HUES64 (cell line): ENCODE measurements around the gene ATXN7L1.

ENCODE experiments used
- H3K27ac ChIP-seq: 2 replicates; pipeline ENCODE4 v1.7.0; 2013; ENCODE audit warnings: low read depth, low read length, inconsistent platforms
- H3K27me3 ChIP-seq: 2 replicates; pipeline ENCODE4 v1.6.1; 2013; ENCODE audit warnings: mild to moderate bottlenecking, low read length; ENCODE audit not compliant: insufficient read depth
- H3K36me3 ChIP-seq: 2 replicates; pipeline ENCODE4 v1.6.1; 2013; ENCODE audit warnings: mild to moderate bottlenecking, low read length; ENCODE audit not compliant: insufficient read depth
- H3K4me1 ChIP-seq: 2 replicates; pipeline ENCODE4 v1.6.1; 2013; ENCODE audit warnings: mild to moderate bottlenecking, low read length, moderate library complexity; ENCODE audit not compliant: insufficient read depth
- H3K4me3 ChIP-seq: 2 replicates; pipeline ENCODE4 v1.5.1; 2013; ENCODE audit warnings: mild to moderate bottlenecking, low read length, moderate library complexity
- H3K9ac ChIP-seq: 2 replicates; pipeline ENCODE4 v1.6.1; 2013; ENCODE audit warnings: mild to moderate bottlenecking, low read depth, low read length
- H3K9me3 ChIP-seq: 2 replicates; pipeline ENCODE4 v1.6.1; 2013; ENCODE audit warnings: low read depth, low read length; ENCODE audit not compliant: insufficient read depth
- WGBS: fragments of 150-250, 120-280 bp; methylation state at CpG from one replicate; pipeline ENCODE4 v1.1.7; 2013; ENCODE audit warnings: missing lambda C conversion rate; 5-methylcytosine and 5-hydroxymethylcytosine counted together

The ATXN7L1 gene

DNA sequence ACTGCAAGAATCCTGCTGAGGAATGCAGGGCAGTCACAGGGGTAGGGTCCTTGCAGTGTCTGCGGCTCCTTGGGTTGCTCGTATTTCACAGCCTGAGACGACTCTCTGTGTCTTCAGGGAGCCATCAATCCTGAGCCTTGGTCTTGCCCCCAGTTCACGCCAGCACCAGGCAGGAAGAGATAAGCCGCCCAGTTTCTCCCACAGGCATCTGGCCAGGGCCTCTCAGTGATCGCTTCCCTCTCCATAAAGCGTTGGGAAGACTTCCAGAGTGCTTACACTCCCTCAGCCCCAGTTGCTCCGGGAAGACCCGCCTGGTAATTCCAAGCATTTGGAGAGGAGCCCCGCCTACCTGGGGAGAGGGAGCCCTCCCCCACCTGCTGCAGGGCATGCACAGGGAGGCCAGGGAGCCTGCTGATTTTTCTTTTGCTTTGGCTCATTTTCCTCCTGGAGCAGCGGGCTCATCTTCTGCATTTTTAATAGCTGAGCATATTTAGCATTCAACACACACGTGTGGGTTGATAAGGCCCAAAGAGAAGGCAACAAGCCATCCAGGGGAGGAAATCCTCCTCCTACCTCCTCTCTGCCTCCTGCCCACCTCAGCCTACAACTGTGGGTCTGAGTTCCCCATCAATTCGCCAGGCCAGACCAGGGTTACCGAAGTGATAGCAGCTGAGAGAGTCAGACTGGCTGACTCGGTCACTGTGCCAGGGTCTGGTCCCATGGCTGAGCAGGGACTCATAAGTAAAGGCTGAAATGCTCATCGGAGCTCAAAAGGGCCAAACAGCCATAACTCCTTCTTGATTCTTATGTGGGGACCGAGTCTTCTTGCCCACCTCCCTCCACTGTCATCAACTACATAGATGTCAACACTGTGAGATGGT, 220.7 kb downstream of the ATXN7L1 start:
- 24% methylated on average over 17 of the region's 17 CpGs for WGBS
- no peaks in the 10 kb centered on the region for H3K9me3 ChIP-seq
- peaks cover 51% of the 10 kb centered on the region for H3K4me1 ChIP-seq
- H3K36me3 ChIP-seq: peaks cover under 1% of the 10 kb centered on the region; the same call in 1 of the 2 replicates
- peak overlapping the region; percentile 9; the same call in 1 of the 2 replicates for H3K4me3 ChIP-seq
- H3K27ac ChIP-seq: peak overlapping the region; percentile 77; the same call in 1 of the 2 replicates
- H3K9ac ChIP-seq: no peak overlapping the region
- no peaks in the 10 kb centered on the region for H3K27me3 ChIP-seq

DNA sequence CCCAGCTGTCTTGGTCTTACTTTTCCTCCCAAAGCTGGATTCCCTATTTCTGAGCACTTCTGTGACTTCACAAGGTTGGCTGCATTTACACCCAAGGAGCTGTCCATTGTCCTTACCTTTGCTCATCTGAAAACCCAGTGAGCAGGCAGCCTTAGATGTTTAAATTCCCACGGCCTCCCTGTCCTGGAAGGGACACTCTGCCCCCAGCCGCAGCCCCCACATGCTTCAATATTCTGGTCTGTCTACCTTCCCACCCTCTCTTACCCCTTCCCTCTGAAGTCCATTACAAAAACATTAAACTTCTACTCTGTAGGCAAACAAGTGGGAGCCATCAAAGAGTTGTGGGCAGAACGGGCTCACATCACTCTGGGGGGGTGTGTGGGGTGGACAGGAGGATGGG, 221.3 kb downstream of the ATXN7L1 start:
- 0 out of 2 replicates have a peak overlapping the region, but pooled peaks have one; percentile 9 for H3K4me3 ChIP-seq
- H3K4me1 ChIP-seq: peaks cover 51% of the 10 kb centered on the region
- no peaks in the 10 kb centered on the region for H3K9me3 ChIP-seq
- H3K27ac ChIP-seq: peak overlapping the region; percentile 77; the same call in 1 of the 2 replicates
- 35% methylated on average over 3 of the region's 3 CpGs for WGBS
- H3K36me3 ChIP-seq: no peaks in the 10 kb centered on the region; the same call in 1 of the 2 replicates
- H3K9ac ChIP-seq: no peak overlapping the region
- H3K27me3 ChIP-seq: no peaks in the 10 kb centered on the region

DNA sequence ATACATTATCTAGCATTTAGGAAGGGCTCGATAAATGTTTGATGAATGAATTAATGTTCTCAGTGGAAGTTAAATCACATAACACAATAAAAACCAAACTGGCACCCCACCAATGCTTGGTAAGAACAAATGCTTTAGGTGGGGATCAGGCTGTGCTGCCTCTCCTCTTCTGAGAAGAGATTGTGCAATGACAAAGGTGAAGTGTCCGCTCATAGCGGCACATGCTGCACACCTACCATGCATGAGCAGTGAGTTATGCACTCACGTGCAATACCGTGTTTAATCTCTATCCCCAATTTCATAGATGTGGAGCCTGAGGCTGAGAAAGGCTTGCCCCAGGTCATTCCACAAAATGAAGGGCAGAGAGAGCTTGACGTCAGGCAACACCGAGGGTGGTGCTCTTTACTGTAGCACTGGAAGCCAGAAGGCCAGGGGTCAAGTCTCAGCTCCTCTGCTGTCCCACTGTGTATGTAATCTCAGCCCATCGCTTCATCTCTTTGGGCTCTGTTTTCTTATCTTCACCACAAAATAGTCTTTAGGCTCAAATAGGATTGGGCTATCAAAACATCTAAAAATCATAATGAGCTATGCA, 222.2 kb downstream of the ATXN7L1 start:
- no peaks in the 10 kb centered on the region for H3K27me3 ChIP-seq
- H3K36me3 ChIP-seq: no peaks in the 10 kb centered on the region
- H3K27ac ChIP-seq: no peak overlapping the region
- H3K4me3 ChIP-seq: no peak overlapping the region
- WGBS: 90% methylated on average over 7 of the region's 8 CpGs
- peaks cover 56% of the 10 kb centered on the region for H3K4me1 ChIP-seq
- no peak overlapping the region for H3K9ac ChIP-seq
- no peaks in the 10 kb centered on the region for H3K9me3 ChIP-seq

DNA sequence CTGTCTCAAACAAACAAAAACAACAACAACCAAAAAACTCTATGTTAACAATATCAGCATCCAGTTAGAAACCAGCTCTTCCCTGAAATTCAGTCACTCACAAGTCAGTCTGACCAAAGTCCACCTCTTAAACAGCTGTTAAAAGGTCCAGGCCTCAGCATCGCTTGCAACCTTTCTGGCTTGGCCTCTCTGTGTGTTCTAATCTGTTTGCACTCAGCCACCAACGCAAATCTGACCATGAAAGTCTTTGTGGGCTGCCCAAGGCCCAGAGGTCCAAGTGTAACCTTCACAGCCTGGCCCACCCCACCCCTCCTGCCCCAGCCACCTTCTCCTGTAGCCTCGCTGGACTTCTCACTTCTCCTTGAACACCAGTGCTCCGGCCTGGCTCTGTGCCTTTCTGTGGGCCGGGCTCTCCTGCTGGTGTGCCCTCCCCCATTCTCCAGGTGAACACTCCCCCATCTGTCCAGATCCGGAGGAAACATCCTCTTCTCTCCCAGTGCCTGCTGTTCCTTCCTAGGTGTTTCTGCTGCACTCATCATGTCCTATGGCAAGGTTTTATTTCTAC, 222.9 kb downstream of the ATXN7L1 start:
- WGBS: 78% methylated on average over 6 of the region's 6 CpGs

DNA sequence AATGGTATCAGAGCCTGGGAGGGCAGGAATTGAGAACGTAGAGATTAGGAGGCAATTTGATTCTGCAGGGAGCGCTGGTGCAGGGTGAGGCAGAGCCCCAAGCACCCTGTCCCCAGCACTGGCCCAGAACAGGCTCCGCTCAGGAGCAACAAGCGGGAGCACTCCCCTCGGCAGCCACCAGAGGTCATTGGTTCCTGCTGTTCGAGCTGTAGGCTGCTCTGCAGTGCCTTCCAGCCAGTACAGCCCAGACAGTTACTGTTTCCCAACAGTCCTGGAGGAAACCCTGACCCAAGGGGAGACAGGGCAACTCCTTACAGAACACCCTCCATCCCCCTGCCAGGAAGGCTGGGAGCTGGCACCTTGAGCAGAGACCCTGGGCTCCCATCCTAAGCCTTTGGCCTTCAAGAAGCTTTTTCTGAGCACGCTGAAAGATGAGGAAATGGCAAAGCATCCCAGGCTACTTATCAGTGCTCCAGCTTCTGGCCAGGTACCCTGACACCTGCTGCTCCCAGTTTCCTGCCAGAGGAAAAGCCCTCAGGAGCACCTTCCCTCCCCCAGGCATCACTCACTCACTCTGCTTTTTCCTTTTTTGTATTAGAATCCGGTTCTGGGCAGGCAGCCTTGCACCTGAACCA, 223.9 kb downstream of the ATXN7L1 start:
- Histone ChIP-seq H3K9ac (no peak overlapping the region), H3K4me3 (no peak overlapping the region), H3K4me1 (peaks cover 68% of the 10 kb centered on the region), H3K9me3 (no peaks in the 10 kb centered on the region), H3K27ac (peak overlapping the region; percentile 2; the same call in 1 of the 2 replicates), H3K36me3 (no peaks in the 10 kb centered on the region; the same call in 1 of the 2 replicates), H3K27me3 (no peaks in the 10 kb centered on the region)
- 16% methylated on average over 8 of the region's 8 CpGs for WGBS

More for the DNA sequence above, 222.9 kb downstream of the ATXN7L1 start:
- Histone ChIP-seq H3K27me3 (no peaks in the 10 kb centered on the region), H3K4me3 (no peak overlapping the region), H3K27ac (no peak overlapping the region), H3K9me3 (no peaks in the 10 kb centered on the region), H3K36me3 (no peaks in the 10 kb centered on the region; the same call in 1 of the 2 replicates), H3K4me1 (peaks cover 63% of the 10 kb centered on the region), H3K9ac (no peak overlapping the region)

DNA sequence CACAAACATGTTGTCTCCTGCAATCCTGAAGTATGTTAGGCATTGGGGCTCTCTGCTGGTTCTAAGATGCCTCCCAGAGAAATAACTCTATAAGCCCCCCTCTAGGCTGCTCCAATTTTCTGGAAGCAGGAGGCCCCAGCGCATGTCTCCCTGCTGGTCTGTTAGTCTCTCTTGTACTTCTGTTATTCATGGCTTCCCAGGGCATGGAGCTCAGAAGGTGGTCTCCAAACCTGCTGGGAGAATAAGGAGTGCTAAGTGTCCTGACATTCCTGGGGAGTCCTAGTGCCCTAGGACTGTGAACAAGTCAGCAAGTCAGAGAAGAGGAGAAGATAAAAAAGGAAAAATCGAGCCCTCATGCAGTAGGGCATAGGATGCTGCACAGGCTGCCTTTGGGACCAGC, 224.6 kb downstream of the ATXN7L1 start:
- H3K36me3 ChIP-seq: no peaks in the 10 kb centered on the region; the same call in 1 of the 2 replicates
- no peak overlapping the region for H3K9ac ChIP-seq
- WGBS: 63% methylated on average over 2 of the region's 2 CpGs
- peaks cover 64% of the 10 kb centered on the region for H3K4me1 ChIP-seq
- H3K27me3 ChIP-seq: no peaks in the 10 kb centered on the region
- H3K4me3 ChIP-seq: no peak overlapping the region
- peak overlapping the region; percentile 2; the same call in 1 of the 2 replicates for H3K27ac ChIP-seq
- no peaks in the 10 kb centered on the region for H3K9me3 ChIP-seq

DNA sequence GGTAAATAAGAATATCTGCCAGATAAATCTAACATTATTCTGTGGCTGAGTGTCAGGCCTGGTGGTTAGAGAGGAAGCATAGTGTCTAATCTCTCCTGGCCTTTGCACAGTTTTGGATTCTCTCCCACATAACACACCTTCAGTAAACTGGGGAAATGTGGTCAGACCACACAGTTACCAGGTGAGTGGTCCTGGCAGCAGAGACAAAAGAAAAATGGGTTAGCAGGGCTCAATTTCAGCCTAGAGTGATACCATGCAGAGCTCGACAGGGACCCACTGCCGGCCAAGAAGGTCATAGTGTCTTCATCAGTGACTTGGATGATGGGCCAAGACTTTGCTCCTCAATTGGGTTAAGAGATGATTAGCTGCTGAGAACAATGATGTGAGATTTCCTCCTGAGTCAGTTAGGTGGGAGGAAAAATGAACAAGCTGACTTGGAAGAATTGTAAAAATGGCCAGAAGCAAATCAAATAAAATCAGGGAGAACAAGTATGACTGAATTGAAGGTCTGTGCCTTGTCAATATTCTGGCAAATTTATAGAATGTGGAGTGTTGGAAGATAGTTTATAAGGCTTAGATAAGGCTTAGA, 225.9 kb downstream of the ATXN7L1 start:
- Histone ChIP-seq H3K36me3 (no peaks in the 10 kb centered on the region; the same call in 1 of the 2 replicates), H3K27me3 (no peaks in the 10 kb centered on the region), H3K27ac (no peak overlapping the region), H3K4me3 (no peak overlapping the region), H3K9ac (no peak overlapping the region), H3K9me3 (no peaks in the 10 kb centered on the region), H3K4me1 (peaks cover 53% of the 10 kb centered on the region)
- WGBS: 86% methylated on average over 2 of the region's 2 CpGs

DNA sequence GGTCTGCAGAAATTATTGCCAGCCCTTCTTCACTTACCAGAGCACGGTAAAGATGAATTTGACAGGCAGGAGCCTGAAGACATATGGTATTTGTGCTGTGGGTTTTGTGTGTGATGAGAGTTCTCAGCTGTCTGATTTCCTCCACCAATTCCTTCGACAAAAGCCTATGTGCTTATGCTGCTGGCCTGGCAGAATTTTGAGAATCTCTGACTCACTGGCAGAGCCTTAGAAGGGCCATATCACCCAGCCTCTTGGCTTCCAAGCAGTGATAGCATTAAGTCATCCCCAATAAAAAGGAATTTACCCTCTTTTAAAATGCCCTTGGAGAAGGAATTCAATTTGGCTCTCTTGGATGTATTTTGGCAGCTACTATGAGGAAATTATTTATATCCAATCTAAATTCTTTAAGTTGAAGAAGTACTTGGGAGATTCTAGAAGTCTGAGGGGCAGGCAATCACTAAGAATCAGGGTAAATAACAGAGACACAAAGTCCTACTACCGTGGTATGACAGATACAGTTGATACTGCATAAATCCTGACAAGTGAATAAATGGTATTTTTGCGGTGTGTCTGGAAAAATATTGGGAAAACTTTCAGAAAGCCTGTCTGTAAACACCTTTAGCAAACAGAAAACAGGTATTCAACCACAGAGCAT, 226.5 kb downstream of the ATXN7L1 start:
- peaks cover 47% of the 10 kb centered on the region for H3K4me1 ChIP-seq
- H3K27ac ChIP-seq: no peak overlapping the region
- H3K27me3 ChIP-seq: no peaks in the 10 kb centered on the region
- no peaks in the 10 kb centered on the region for H3K9me3 ChIP-seq
- no peaks in the 10 kb centered on the region; the same call in 1 of the 2 replicates for H3K36me3 ChIP-seq
- no peak overlapping the region for H3K9ac ChIP-seq
- no peak overlapping the region for H3K4me3 ChIP-seq
- 85% methylated on average over 4 of the region's 4 CpGs for WGBS

DNA sequence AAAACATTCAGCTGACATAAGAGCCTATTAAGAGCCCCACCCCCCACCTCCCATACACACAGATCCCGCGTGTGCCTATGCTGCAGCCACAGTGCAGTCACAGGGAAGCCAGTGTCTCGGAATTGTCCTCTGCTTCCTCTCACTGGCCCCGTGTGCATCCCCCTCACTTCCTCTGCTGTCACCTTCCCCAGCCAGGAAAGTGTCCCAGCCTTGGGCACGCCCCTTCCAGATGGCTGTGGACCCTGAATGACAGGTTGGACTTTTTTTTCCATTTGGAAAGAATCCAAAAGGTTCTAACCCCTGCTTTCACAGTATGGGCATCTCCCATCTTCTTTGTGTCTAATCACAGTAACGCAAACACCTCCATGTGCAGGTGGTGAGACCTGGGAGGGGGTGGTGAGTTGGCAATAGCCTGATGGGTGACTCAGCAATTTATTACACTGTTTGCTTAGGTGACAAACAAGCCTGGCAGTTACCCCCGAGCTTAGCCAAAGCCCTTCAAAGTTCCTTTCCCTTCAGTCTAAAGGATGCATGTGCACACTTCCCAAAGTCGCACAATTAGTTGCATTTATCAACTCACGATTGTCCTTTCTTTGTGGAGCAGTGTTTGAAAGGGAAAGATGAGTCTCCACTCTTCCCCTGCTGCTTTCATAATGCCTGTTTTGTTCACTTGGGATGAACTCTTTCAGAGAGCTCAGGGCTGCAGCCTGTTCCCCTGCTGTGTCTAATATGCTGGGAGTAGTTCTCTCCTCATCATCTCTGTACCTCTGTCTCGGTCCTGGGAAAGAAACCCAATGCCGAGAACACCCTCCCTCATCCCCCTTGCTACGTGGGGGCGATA, 227.6 kb downstream of the ATXN7L1 start:
- H3K36me3 ChIP-seq: no peaks in the 10 kb centered on the region; the same call in 1 of the 2 replicates
- H3K9me3 ChIP-seq: no peaks in the 10 kb centered on the region
- peak overlapping the region; percentile 0; the same call in 1 of the 2 replicates for H3K9ac ChIP-seq
- 78% methylated on average over 12 of the region's 13 CpGs for WGBS
- H3K27me3 ChIP-seq: no peaks in the 10 kb centered on the region
- no peak overlapping the region for H3K4me3 ChIP-seq
- H3K4me1 ChIP-seq: peaks cover 48% of the 10 kb centered on the region
- H3K27ac ChIP-seq: peak overlapping the region; percentile 8; the same call in 1 of the 2 replicates
